Urothelium cell line (cell line): ENCODE results near the gene CRACDL.
"Not testable (repeated sequence)": the region's sequence is repeated elsewhere in the genome, so short reads cannot be mapped to it uniquely, and the experiment has no call there.

Experiments used
- DNase-seq: peaks from one replicate; pipeline ENCODE4 v3.0.0; 2011; ENCODE audit warnings: low spot score, mixed read lengths
- FAIRE-seq: peaks from 2 replicates; lab custom pipeline; 2011; peaks lifted over from hg19 to GRCh38; lab: Jason Lieb, UNC

Gene CRACDL

DNA sequence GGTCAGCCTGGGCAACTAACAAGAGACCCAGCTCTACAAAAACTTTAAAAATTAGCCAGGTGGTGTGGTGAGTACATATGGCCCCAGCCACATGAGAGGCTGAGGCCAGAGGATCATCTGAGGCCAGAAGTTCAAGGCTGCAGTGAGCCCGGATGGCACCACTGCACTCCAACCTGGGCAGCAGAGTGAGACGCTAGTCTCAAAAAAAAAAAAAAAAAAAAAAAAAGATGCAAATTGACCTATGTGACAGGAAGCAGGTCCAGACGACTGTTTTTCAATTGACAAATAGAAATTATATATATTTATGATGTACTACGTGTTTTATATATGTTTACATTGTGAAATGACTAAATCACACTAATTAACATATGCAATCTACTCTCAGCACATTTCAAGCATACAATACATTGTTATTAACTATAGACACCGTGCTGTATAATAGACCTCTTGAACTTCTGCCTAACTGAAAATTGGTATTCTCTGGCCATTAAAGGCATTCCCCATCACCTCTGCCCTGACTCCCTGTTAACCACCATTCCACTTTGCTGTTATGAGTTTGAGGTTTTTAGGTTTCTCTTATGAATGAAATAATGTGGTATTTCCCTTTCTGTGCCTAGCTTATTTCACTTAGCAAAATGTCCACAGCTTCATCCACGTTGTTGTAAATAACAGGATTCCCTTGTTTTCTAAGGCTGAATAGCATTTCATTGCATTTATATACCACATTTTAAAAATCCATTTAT lies 172.6 kb downstream of the CRACDL start:
- no peak for FAIRE-seq
- no peak for DNase-seq

DNA sequence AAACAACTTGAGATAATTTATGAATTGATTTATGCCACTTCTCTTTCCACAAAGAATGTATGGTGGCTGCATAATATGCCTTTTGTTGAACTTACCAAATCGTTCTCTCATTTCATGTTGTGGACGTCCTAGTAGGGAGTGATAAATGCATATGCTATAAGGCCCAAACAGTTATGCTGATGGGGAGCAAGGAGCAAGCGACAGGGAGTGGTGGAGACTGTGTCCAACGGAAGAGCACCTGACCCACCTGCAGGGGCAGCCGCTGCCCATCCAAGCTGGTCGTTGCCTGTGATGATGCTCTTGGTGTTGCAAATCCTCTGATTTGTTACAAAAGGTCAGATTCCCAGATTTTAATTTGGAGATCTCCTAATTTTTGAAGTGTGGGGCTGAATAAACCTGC lies 174.1 kb downstream of the CRACDL start:
- FAIRE-seq (no peak), DNase-seq (no peak)

DNA sequence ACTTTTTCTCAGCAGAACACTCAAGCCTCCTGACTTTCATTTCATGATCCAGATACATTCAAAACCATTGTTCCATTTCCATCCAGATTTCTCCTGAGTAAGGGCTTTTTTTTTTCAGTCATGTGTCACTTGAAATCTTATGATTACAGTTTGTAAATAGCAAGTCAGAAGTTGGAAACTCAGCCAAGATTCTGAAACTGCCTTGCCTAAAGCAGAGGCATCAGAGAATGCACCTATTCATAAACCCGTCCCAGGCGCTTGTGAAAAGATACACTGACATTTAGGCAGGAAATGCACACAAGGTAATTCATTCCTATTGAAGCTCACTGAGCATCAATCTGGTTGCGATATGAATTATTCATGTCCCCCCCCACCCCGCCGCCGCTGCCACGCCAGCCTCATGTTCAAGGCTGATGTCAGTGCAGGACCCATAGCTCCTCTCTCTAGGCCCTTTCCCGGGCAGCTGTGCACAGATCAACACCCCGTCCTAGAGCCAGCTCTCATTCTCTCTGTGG lies 174.7 kb downstream of the CRACDL start:
- DNase-seq (no peak), FAIRE-seq (no peak)

DNA sequence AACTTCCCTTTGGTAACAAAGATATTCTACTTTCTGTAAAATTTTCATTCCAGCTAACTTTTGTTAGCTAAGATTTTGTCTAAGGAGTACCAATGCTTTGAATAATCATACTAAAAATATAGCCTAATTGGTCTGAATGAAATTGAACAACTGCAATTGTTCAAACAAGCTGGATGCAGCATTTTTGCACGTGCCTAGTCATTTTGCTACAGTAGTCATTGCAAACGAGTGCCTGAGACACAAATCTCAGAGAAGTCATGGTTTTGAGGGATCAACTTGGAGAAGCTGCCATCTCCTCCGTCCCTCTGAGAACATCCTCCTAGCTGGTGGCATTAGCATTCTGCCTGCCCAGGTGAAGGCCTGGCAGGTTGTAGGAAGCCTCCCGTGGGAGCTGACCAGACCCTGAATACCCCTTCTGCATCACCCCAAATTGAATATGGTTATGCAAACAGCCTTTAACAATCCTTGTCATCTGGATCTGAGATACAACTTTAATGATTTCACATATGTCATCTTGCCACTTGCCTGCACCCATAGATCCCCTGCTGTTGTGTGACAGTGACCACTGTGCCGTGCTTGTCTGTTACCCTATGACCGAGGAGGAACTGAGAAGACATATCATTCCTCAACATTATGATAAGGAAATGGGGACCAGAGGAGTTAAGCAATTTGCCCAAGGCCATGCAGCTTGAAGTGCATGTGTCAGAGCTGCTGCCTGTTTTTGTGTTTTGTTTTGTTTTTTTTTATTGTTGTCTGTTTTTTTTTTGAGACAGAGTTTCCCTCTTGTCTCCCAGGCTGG lies 176.0 kb downstream of the CRACDL start:
- DNase-seq, result no peak
- no peak for FAIRE-seq

DNA sequence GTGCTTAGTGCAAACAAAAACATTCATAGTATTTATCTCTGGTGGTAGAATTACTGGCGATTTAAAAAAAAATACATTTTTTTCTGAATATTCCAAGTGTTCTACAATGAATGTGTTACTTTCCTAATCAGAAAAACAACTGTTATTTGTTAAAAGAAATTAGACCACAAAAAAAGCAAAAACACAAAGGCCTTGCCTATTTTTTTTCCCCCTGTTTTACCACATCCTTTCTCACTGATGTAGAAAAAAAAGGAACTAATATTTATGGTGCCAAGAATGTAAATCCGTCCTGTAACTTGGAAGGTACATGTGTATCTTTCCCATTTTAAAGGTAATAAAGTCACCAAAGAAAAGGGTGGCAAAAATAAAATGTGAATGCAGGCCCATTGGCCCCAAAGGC lies 176.7 kb downstream of the CRACDL start:
- FAIRE-seq (no peak), DNase-seq (no peak)

DNA sequence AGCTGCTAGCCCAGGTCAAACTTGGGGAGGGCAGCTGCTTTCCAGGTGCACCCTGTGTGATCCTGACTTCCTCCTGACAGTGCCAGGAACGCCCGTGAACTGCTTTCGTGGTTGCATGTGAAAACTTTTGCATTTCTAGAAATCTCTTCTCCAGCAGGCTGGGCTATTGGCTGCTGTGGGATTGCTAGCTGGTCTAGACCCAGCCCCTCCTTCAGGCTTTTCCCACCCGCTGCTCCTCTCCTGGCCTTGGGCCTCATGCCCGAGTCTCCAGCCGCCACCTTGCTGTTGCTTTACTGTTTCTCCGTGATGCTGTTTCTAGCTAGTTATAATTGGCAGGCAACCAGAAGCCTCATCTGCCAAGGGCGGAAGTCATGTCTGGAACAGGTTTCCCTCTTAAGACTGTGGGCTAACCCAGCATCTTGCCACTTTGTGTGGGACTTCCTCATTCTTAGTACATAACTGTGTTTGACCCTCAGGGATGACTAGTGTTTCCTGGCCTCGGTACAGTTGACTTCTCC lies 178.1 kb downstream of the CRACDL start:
- FAIRE-seq (no peak), DNase-seq (peak; percentile 80)

DNA sequence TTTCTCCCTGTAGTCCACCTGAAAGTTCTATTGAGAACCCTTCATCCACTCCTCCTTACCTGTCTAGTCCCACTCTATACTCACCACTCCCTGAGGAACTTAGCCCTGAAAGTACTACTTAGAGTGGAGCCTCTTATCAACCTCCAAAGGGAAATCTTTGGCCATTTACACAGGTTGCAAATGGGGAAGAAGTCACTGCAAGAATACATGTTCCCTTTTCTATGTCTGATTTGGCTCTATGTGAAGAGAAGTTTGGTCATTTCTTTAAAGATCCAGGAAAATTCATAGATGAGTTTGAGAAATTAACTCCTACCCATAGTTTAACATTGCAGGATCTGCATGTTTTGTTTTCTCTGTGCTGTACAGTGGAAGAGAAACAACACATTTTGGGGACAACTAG lies 182.2 kb downstream of the CRACDL start:
- DNase-seq (no peak), FAIRE-seq (no peak)

DNA sequence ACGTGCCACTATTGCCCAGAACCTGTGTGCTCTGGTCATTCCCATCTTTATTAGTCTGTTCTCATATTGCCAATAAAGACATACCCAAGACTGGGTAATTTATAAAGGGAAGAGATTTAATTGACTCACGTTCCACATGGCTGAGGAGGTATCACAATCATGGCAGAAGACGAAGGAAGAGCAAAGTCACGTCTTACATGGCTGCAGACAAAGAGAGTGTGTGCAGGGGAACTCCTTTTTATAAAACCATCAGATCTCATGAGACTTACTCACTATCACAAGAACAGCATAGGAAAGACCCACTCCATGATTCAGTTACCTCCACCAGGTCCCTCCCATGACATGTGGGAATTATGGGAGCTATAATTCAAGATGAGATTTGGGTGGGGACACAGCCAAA lies 183.3 kb downstream of the CRACDL start:
- not testable (repeated sequence) for FAIRE-seq

DNA sequence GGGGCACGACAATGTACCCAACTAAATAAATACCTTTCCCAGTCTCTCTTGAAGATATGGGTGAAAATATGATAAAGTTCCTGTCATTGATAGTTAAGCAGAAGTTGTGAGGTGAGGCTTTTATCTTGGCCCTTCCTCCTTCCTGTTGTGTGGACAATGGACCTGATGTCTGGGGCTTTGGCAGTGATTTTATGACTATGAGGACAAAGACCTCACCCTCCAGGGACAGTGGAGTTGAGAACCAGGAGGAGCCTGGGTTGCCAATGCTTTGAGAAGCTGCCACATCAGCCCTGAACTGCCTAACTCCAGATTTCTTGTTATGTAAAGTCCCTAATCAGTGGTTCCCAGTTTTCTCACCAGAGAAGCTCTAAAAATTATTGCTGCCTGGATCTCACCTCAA lies 184.3 kb downstream of the CRACDL start:
- FAIRE-seq (no peak), DNase-seq (no peak)

More for the DNA sequence above, 183.3 kb downstream of the CRACDL start:
- not testable (repeated sequence) for DNase-seq

DNA sequence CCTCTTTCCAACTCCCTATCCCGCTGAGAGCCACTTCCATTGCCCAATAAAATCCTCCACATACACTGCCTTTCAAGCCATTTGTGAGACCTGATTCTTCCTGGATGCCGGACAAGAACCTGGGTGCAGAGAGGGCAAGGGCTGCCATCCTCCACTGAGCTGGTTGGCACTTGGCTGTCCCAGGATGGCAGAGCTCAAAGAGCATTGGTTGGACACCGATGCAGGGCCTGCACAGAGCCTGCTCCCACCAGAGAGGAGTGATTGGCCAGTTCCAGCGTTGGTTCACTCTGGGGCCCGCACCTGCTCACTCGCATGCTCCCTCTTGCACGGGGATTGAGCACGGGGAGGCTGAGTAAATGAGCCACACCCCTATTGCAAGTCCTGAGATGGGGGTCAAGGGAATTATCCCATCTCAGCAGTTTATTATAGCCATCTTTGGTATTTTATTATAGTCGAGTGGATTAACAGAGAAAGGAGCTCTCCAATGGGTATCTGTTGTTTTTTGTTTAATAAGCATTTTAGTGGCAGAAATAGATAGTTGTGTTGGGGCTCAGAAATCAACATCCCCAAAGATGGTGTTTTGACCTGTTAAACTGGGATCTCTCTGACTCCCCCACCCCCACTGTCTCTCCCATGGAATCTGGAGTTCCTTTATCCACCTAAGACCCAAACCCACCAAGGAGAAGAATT lies 185.3 kb downstream of the CRACDL start:
- no peak for DNase-seq
- no peak for FAIRE-seq

DNA sequence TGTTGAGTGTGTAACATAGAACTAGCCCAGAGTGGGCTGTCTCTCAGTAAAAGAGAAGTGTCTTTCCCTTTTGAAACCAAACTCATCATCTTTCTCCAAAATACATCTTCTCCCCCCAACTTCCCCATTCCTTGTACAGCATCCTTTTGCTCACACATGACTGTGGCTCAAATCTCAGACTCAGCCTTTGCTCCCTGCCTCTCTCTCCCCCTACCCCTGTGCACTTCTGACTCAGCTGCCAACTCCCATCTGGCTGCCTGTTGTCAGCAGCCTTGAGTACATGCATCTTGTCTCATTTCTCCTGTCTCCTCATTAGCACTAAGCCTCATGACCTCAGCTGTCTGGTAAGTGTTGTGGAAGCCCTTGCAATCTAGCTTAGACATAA lies 187.0 kb downstream of the CRACDL start:
- no peak for DNase-seq
- FAIRE-seq, result no peak

DNA sequence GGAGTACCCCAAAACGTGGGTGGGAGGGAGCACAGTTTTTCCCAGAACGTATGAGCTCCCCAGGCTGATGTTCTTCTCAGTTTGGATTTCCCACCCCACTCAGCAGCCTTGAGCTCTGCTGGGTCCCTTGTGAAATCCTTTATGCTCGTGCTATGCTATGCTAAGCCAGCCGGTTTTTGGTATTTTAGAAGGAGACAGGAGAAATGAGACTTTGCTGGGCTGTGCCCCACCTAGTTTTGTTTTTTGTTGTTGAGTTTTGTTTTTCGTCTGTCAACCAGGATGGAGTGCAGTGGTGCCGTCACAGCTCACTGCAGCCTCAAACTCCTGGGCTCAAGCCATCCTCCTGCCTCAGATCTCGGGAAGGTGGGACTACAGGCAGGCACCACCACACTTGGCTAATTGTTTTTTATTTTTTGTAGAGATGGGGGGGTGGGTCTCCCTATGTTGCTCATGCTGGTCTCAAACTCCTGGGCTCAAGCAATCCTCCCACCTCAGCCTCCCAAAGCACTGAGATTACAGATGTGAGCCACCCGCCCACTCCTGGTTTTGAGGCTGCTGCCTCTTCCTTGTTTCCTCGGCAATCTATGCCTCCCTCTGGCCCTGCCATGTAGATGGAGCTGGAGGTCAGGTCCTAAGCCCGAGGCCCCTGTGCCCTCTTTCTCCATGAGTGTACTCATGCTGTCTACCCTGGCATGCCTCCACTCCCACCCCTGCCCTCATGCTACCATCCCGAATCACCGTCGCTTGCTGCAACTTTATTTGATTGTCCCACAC lies 187.5 kb downstream of the CRACDL start:
- no peak for FAIRE-seq
- DNase-seq, result no peak

DNA sequence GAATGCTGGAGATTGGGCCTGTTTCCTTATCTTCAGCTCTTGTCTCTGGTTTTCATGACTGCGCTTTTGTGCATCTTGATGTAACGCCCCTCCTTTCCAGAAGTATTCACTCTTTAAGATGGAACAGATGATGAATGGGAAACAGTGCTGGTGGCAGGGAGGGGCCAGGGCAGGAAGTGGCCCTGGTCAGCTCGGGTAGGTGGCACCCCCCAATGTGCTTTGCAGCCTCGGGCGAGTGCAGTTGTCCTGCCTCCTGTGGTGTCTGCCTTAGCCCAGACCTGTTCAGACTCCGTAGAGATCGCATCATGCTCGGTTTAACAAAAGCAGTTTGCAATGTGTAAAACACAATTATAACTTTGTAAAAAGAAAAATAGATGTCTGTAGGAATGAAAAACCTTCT lies 188.1 kb downstream of the CRACDL start:
- FAIRE-seq (no peak), DNase-seq (no peak)

DNA sequence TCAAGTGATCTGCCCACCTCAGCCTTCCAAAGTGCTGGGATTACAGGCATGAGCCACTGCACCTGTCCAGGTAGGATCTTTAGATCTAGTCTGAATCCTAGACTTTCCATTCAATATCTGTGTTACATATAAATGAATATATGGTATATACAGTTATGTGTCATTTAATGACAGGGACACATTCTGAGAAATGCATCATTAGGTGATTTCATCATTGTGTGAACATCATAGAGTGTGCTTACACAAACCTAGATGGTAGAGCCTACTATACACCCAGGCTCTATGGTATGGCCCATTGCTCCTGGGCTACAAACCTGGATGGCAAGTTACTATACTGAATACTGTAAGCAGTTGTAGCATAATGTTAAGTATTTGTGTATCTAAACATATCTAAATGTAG lies 189.6 kb downstream of the CRACDL start:
- no peak for DNase-seq
- no peak for FAIRE-seq

DNA sequence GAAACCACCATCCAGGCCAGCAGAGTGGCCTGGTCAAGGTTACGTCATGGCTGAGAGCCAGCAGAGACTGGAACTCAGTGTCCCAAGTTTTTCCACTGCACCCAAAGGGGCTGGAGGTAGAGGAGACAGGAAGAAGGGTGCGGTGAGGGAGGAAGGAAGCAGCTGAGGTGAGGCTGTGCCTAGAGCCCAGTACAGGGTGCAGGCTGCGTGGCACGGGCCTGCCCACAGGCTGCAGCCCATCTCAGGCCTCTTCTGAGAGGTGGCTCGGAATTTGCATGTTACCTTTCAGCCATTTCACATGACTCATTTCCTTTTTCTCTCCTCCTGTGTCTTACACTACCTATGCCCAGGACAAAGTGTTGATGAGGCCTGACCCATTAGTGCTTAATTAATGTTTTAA lies 191.4 kb downstream of the CRACDL start:
- FAIRE-seq (no peak), DNase-seq (no peak)
